Measurements from ENCODE around the gene CDS1. TPM values are rescaled to one million over a fixed set of nuclear protein-coding genes. Genes with fewer than 3 reads are reported as not detected.

CDS1 gene
- polyA plus RNA-seq, 1 experiment, result not detected

DNA sequence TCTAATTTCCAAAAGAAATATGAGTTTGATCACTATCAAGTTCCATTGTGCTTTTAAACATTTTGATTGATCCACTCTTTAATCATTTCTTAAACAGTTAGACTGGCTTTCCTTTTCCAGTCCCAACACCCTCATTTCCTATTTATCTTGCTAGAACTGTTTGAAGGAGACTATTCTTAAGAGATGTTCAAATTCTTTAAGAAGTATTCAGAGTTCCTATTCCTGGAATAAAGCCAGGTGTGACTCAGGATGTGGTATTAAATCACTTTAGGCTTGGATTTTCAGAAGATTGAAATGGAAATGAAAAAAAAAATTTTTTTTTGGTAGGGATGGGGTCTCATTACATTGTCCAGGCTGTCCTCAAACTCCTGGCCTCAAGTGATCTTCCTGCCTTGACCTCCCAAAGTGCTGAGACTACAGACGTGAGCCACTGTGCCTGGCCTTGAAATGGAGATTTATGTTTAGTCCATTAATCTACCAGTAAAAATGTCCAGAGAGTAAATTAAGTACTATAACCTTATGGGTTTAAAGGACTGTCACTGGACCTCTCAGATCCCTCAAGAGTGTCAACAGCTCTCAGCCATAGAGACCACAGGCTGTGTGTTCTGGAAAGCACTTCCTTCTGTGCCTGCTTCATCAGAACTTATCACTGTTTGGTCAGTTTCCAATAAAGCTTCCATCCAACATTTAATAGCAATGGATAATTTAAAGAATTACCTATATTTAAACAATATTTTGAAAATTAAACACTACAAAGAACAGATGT, 90.7 kb downstream of the CDS1 start:
- Histone ChIP-seq H3K27me3 (ENCODE audit: control insufficient read depth, insufficient read depth, low read length) (no peaks in the 10 kb centered on the region), H3K27ac (ENCODE audit: low read depth, low read length) (no peak overlapping the region), H3K4me3 (ENCODE audit: low read depth, low read length) (no peak overlapping the region), H3K9me3 (ENCODE audit: control insufficient read depth, insufficient read depth, low read length) (no peaks in the 10 kb centered on the region)
- TF ChIP-seq, protein P1, sequence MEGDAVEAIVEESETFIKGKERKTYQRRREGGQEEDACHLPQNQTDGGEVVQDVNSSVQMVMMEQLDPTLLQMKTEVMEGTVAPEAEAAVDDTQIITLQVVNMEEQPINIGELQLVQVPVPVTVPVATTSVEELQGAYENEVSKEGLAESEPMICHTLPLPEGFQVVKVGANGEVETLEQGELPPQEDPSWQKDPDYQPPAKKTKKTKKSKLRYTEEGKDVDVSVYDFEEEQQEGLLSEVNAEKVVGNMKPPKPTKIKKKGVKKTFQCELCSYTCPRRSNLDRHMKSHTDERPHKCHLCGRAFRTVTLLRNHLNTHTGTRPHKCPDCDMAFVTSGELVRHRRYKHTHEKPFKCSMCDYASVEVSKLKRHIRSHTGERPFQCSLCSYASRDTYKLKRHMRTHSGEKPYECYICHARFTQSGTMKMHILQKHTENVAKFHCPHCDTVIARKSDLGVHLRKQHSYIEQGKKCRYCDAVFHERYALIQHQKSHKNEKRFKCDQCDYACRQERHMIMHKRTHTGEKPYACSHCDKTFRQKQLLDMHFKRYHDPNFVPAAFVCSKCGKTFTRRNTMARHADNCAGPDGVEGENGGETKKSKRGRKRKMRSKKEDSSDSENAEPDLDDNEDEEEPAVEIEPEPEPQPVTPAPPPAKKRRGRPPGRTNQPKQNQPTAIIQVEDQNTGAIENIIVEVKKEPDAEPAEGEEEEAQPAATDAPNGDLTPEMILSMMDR (IDR thresholded peaks at IDR 0.05; ENCODE audit: low read depth, low read length), result no peak
- ChIA-PET CTCF (interaction anchor here (1.5 kb wide), 2 partner anchors 76 to 95 kb away, joined by 5 to 8 read pairs; no protein-coding TSS in a partner anchor), POLR2A (no interaction called here)
- DNase-seq (ENCODE audit: low read depth, low spot score), result peak; percentile 63

DNA sequence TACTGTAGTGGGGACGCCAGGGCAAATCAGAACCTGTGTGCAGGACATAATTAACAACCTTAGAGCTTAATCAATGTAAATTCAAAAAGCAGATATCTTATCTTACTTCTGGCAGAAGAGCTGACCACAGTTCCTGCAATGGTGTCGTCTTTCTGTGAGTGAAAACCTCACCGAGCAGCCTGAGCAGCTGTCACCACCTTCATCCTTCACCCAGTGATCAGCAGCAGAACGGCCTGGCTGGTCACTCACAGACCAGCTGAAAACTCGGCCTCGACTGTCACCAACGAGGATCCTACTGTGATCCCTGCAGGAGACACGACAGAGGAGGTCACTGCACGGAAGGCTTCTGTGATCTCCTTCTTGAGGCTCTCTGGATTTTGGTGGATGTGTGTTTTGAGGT, 94.2 kb downstream of the CDS1 start:
- CTCF ChIA-PET, result no interaction called here

DNA sequence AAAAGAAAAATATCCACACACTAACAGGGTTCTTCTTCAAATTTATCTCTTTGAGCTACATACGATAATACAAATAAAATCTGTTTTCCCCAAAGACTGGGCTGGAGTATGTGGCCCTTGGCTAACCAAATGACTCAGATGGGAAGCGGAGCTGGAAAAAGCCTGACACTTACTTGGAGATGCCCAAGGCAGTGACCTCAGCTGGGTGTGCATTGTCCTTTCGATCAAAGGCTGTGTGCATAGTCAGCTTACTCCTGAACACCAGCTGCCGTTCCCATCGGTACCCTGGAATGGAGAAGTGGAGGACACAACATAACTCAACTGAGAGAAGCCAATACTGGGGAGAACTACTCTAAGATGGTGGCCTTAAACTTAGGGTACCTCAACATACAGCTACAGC, 95.1 kb downstream of the CDS1 start:
- no peaks in the 10 kb centered on the region; the same call in 1 of the 2 replicates for H3K9me3 ChIP-seq (ENCODE audit: control insufficient read depth, insufficient read depth, low read length)
- TF ChIP-seq, protein P1 (IDR thresholded peaks at IDR 0.05; ENCODE audit: low read depth, low read length), result no peak
- H3K27me3 ChIP-seq (ENCODE audit: control insufficient read depth, insufficient read depth, low read length), result no peaks in the 10 kb centered on the region
- CTCF ChIA-PET, result interaction anchor here (0.6 to 0.7 kb wide), 2 partner anchors 13 to 1054 kb away, joined by 3 to 5 read pairs; no protein-coding TSS in a partner anchor
- POLR2A ChIA-PET, result no interaction called here
- H3K4me3 ChIP-seq (ENCODE audit: low read depth, low read length), result no peak overlapping the region
- no peak overlapping the region for H3K27ac ChIP-seq (ENCODE audit: low read depth, low read length)
- no peak for DNase-seq (ENCODE audit: low read depth, low spot score)

More for the DNA sequence above, 94.2 kb downstream of the CDS1 start:
- Histone ChIP-seq H3K27ac (ENCODE audit: low read depth, low read length) (no peak overlapping the region), H3K27me3 (ENCODE audit: control insufficient read depth, insufficient read depth, low read length) (no peaks in the 10 kb centered on the region), H3K4me3 (ENCODE audit: low read depth, low read length) (no peak overlapping the region), H3K9me3 (ENCODE audit: control insufficient read depth, insufficient read depth, low read length) (no peaks in the 10 kb centered on the region; the same call in 1 of the 2 replicates)
- POLR2A ChIA-PET, result no interaction called here
- TF ChIP-seq, protein P1 (IDR thresholded peaks at IDR 0.05; ENCODE audit: low read depth, low read length), result no peak
- no peak for DNase-seq (ENCODE audit: low read depth, low spot score)

DNA sequence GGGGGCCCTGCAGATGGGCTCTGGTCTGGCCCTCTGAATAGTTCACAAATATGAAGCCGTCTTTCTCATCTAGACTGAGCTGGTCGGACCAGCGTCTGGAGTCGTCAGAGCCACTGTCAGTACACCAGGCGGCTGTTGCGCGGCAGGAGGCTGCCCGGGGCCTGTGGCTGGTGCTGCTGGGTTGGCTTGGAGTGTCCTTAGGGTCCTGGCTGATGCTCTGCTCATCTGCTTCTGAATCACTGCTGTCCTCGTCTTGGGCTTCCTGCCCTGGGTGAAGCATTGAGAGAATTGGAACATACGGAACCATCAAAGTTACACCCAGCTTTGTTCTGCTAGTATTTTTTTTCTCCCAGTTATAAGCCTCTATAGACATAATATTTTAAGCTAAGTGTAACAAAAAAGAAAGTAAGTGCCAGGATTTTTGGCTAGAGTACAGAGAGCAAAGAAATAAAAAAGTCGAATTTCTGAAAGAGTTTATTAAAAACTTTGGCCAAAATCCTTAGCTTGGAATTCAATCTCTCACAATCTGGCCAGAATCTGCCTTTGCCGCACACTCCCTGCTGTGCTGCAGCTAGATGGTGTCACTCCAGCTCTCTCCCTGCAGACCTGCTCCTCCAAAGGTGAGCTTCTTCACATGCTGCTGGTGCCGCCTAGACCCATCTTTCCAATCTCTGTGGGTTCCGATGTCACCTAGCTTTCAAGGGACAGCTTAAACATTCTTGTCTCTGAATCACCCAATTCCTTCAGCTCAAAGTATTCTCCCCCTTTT, 96.2 kb downstream of the CDS1 start:
- Histone ChIP-seq H3K4me3 (ENCODE audit: low read depth, low read length) (no peak overlapping the region), H3K9me3 (ENCODE audit: control insufficient read depth, insufficient read depth, low read length) (no peaks in the 10 kb centered on the region; the same call in 1 of the 2 replicates), H3K27me3 (ENCODE audit: control insufficient read depth, insufficient read depth, low read length) (no peaks in the 10 kb centered on the region), H3K27ac (ENCODE audit: low read depth, low read length) (no peak overlapping the region)
- CTCF ChIA-PET, result interaction anchor here (0.8 kb wide), 2 partner anchors 12 to 292 kb away, joined by 3 read pairs; no protein-coding TSS in a partner anchor
- DNase-seq (ENCODE audit: low read depth, low spot score), result no peak
- POLR2A ChIA-PET, result interaction anchor here (1.1 kb wide), 2 partner anchors 12 to 14 kb away, joined by 3 to 6 read pairs; no protein-coding TSS in a partner anchor
- TF ChIP-seq, protein P1 (IDR thresholded peaks at IDR 0.05; ENCODE audit: low read depth, low read length), result no peak
